ENCODE measurements around the gene AFG1L. TPM values are rescaled to one million over a fixed set of nuclear protein-coding genes. Genes with fewer than 3 reads are reported as not detected.

The AFG1L gene
- total and polyA plus RNA-seq, 8 donors: 0.45 to 18.5 (median 2.9) TPM; not detected in 1

DNA sequence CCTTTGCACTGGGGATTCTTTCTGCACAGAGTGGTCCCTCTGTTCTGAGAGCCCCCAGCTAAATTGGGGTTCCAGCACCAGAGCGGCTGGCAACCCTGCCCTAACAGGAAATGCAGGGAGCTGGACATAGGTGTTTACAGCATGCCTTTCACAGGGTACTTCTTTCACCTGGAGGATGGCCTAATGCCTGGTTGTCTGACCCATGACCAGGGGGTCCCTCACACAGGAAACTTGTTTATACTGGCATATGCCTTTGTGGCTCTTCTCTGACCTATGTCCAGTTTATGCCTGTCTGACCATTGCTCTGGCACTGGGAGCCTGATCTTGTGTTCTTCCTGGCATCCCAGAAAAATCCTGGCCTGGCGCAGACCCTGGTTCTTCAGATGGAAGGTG lies 66.1 kb downstream of the AFG1L start:
- WGBS, 5 donors: 90 to 100% (median 96%) methylated on average over 2 of the region's 2 CpGs
- Histone ChIP-seq H3K9me3 (no peaks in the 10 kb centered on the region), H3K36me3 (peaks cover 0 to 22% (median 11%) of the 10 kb centered on the region in 4 donors), H3K27me3 (no peaks in the 10 kb centered on the region), H3K4me1 (no peaks in the 10 kb centered on the region), H3K4me3 (no peak overlapping the region), H3K27ac (no peak overlapping the region)
- intact Hi-C loops (cut with DNase I; ENCODE audit: low total_unique reads): no loop called here
- no peak for DNase-seq
- TF ChIP-seq, protein P1, sequence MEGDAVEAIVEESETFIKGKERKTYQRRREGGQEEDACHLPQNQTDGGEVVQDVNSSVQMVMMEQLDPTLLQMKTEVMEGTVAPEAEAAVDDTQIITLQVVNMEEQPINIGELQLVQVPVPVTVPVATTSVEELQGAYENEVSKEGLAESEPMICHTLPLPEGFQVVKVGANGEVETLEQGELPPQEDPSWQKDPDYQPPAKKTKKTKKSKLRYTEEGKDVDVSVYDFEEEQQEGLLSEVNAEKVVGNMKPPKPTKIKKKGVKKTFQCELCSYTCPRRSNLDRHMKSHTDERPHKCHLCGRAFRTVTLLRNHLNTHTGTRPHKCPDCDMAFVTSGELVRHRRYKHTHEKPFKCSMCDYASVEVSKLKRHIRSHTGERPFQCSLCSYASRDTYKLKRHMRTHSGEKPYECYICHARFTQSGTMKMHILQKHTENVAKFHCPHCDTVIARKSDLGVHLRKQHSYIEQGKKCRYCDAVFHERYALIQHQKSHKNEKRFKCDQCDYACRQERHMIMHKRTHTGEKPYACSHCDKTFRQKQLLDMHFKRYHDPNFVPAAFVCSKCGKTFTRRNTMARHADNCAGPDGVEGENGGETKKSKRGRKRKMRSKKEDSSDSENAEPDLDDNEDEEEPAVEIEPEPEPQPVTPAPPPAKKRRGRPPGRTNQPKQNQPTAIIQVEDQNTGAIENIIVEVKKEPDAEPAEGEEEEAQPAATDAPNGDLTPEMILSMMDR (IDR thresholded peaks at IDR 0.05): no peak
- TF ChIP-seq POLR2AphosphoS5 (IDR thresholded peaks at IDR 0.05) (no peak), EP300 (IDR thresholded peaks at IDR 0.05) (no peak), POLR2A (IDR thresholded peaks at IDR 0.05) (no peak)

DNA sequence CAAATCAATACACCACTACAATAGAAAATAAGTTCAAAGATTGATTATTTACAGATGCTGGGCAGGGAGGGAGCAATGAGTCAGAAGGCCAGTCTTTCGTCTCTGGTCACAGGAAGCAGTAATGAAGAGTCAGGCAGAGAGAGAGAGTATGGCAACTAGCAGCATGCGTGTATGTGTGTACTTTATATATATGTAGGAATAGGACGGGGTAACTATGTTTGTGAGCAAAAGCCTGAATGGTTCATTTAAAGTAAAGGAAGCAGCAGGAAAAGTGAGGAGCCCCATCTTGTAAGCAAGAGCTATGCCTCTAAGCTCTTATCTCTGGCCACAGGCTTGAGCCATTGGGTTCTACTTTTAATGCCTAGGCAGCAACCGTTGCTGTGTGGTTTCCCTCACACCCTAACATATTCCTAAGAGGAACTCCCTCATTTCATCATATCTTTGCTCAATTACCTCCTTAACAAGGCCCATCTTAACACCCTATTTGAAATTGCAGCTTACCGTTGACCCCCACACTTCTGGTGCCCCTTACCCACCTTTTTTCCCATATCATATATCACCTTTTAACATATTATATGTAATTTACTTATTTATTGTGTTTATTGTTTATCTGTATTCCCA lies 66.6 kb downstream of the AFG1L start:
- no peaks in the 10 kb centered on the region for H3K4me1 ChIP-seq
- 75 to 89% (median 83%) methylated on average over 5 of the region's 5 CpGs for WGBS, 5 donors
- H3K27me3 ChIP-seq: no peaks in the 10 kb centered on the region
- H3K9me3 ChIP-seq: no peaks in the 10 kb centered on the region
- H3K36me3 ChIP-seq: peaks cover 0 to 22% (median 11%) of the 10 kb centered on the region in 4 donors
- intact Hi-C loops (cut with DNase I; ENCODE audit: low total_unique reads): no loop called here
- no peak overlapping the region for H3K27ac ChIP-seq
- DNase-seq: no peak
- H3K4me3 ChIP-seq: no peak overlapping the region
- TF ChIP-seq POLR2AphosphoS5 (IDR thresholded peaks at IDR 0.05) (no peak), POLR2A (IDR thresholded peaks at IDR 0.05) (no peak), EP300 (IDR thresholded peaks at IDR 0.05) (no peak)
- TF ChIP-seq, protein P1 (IDR thresholded peaks at IDR 0.05): no peak

DNA sequence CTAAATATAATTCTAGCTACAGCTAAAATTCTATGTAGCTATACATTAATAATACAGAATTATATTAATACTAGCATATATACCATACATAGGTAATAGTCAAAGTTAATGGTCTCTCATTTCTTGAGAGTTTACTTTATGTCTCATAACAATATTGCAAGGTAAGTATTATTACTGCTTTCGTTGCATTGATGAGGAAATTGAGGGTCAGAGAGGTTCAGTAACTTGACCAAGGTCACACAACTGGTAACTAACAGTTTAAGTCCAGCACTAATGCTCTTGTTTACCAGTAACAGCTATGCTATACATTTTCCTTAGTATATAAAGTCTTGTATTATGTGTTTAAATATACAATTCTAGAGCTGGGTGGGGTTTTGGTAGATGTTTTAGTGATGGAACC lies 67.6 kb downstream of the AFG1L start:
- Histone ChIP-seq H3K27ac (no peak overlapping the region), H3K4me3 (no peak overlapping the region), H3K4me1 (no peaks in the 10 kb centered on the region), H3K9me3 (no peaks in the 10 kb centered on the region), H3K36me3 (peaks cover 0 to 13% (median 7%) of the 10 kb centered on the region in 4 donors), H3K27me3 (no peaks in the 10 kb centered on the region)
- TF ChIP-seq POLR2AphosphoS5 (IDR thresholded peaks at IDR 0.05): no peak
- no peak for TF ChIP-seq POLR2A (IDR thresholded peaks at IDR 0.05)
- no peak for TF ChIP-seq EP300 (IDR thresholded peaks at IDR 0.05)
- TF ChIP-seq, protein P1 (IDR thresholded peaks at IDR 0.05): no peak
- WGBS, 5 donors: 80 to 90% (median 86%) methylated on average over 1 of the region's 1 CpG
- intact Hi-C loops (cut with DNase I; ENCODE audit: low total_unique reads): no loop called here
- no peak for DNase-seq

DNA sequence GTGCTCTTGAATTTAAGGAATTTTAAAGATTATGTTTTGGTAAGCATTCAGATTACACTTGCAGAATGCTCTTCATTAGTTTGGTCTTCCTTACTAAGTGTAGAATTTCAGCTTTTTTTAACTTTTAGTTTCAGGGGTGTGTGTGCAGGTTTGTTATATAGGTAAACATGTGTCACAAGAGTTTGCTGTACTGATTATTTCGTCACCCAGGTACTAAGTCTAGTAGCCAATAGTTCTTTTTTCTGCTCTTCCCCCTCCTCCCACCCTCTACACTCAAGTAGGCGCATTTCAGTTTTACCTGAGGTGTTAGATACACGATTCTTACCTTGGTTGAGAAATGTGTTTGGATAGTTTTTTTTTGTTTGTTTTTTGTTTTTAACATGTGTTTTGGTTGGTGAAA lies 68.3 kb downstream of the AFG1L start:
- TF ChIP-seq, protein P1 (IDR thresholded peaks at IDR 0.05): no peak
- TF ChIP-seq POLR2A (IDR thresholded peaks at IDR 0.05) (no peak), EP300 (IDR thresholded peaks at IDR 0.05) (no peak), POLR2AphosphoS5 (IDR thresholded peaks at IDR 0.05) (no peak)
- intact Hi-C loops (cut with DNase I; ENCODE audit: low total_unique reads): no loop called here
- peak in 1 of 2 donors; percentile 56 for DNase-seq
- Histone ChIP-seq H3K36me3 (peaks cover 0 to 8% (median 2%) of the 10 kb centered on the region in 4 donors), H3K4me3 (no peak overlapping the region), H3K9me3 (no peaks in the 10 kb centered on the region), H3K27me3 (no peaks in the 10 kb centered on the region), H3K4me1 (no peaks in the 10 kb centered on the region), H3K27ac (no peak overlapping the region)
- 50 to 79% (median 62%) methylated on average over 3 of the region's 3 CpGs for whole genome bisulfite sequencing, 5 donors

Measured in stomach (tissue), 9 donors.